ENCODE results near the gene ADSS1. TPM values are rescaled to one million over a fixed set of nuclear protein-coding genes. Genes with fewer than 3 reads are reported as not detected.
"Not testable (repeated sequence)": the region's sequence is repeated elsewhere in the genome, so short reads cannot be mapped to it uniquely, and the experiment has no call there.

The ADSS1 gene
- total RNA-seq, 1 experiment from 2014 or later, result 4.2 TPM

DNA sequence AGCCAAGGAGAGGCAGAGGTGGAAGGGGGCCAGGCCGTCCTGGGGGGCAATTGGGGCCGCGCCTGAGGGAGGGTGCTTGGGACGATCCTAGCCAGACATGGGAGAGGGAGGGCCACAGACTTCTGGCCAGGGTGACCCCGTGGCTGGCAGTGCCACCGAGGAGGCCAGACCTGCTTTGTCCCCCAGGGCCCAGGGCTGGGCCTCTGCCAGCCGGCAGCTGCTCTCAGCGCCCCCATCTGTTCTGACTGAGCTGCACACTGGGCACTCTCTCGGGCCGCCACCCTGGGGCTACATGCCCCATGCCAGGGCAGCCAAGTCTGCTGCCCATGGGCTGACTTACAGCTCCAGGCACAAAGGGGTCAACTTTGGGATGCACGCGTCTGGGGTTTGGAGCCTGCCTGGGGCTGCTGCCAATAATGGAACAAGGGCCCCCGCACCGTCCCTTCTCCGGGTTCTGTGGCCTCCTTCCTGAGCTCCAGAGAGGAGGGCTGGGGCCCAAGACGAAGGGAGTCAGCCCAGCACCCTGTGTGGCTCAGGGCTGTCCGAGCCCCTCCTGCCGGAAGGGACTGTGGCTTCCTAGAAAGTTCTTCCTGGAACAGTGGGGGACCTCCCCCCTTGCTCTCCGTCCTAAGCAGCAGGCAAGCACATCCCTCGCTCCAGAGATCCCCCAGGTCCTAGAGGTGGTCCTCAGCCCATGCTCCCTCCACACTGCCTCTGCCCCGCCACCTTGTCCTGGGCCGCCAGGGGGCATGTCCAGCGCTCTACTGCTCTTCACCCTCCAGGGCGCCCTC is 1.1 kb downstream of the ADSS1 start:
- in situ Hi-C loops (cut with HindIII; ENCODE audit: low pct_unique_long_range_greater_than_20kb, low sequenced_read_pairs), result no loop called here
- DNase-seq (ENCODE audit: low read depth, low spot score), result peak; percentile 40

GRCh38 chr14:104725772-104726548 is 1.9 kb downstream of the ADSS1 start:
- no peak for DNase-seq (ENCODE audit: low read depth, low spot score)
- in situ Hi-C loops (cut with HindIII; ENCODE audit: low pct_unique_long_range_greater_than_20kb, low sequenced_read_pairs), result no loop called here

- no peak for DNase-seq (ENCODE audit: low read depth, low spot score)
- in situ Hi-C loops (cut with HindIII; ENCODE audit: low pct_unique_long_range_greater_than_20kb, low sequenced_read_pairs), result no loop called here
Observed at GRCh38 chr14:104726600-104727451, 2.8 kb downstream of the ADSS1 start.

DNA sequence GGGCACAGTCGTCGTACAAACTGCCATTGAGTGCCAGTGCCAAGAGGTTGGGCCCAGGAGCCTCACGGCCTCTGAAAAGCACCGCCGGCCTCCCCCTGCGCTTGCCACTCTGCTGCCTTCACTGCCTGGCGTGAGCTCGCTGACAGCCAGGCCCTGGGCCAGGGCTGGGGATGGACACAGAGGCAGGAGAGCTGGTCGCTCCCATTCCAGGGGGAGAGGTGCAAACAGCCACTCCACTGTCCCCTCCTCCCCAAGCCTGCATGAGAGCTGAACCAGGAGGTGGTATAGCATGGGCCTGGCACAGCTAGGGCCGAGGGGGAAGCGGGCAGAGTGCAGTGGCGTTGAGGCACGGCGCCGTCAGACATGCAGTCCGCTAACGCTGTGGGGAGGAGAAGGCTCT is 4.6 kb downstream of the ADSS1 start:
- no peak for DNase-seq (ENCODE audit: low read depth, low spot score)
- in situ Hi-C loops (cut with HindIII; ENCODE audit: low pct_unique_long_range_greater_than_20kb, low sequenced_read_pairs), result no loop called here

DNA sequence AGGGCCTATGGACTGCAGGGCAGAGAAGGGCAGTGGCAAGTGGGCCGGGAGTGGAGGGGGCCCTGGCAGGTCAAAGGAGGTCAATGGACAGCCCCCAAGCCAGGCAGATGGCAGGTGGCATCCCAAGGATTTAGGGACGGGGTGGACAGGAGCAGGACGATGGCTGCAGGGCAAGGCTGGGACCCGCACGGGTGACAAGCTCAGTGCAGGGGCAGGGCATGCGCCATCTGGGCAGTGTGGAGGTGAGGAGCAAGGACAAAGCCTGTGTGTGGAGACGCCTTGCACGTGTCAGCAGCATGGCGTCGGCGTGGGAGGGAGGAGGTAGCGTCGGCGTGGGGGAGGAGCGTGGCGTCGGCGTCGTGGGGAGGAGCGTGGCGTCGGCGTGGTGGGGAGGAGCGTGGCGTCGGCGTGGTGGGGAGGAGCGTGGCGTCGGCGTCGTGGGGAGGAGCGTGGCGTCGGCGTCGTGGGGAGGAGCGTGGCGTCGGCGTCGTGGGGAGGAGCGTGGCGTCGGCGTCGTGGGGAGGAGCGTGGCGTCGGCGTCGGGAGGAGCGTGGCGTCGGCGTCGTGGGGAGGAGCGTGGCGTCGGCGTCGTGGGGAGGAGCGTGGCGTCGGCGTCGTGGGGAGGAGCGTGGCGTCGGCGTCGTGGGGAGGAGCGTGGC is 5.3 kb downstream of the ADSS1 start:
- in situ Hi-C loops (cut with HindIII; ENCODE audit: low pct_unique_long_range_greater_than_20kb, low sequenced_read_pairs), result not testable (repeated sequence)

DNA sequence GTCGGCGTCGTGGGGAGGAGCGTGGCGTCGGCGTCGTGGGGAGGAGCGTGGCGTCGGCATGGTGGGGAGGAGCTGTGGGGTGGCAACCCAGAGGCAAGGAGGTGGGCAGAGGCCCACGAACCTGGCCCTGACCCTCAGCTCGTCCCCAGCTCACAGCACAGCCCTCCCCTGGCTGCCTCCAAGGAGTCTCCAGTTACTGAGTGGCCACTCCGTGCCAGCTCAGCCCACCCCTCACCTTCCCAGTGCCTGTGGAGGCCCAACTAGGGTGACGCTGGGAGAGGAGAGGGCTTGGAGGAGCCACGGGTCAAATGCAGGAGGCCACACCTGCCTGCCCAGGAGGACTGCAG is 5.8 kb downstream of the ADSS1 start:
- in situ Hi-C loops (cut with HindIII; ENCODE audit: low pct_unique_long_range_greater_than_20kb, low sequenced_read_pairs), result no loop called here
- no peak for DNase-seq (ENCODE audit: low read depth, low spot score)

More for the DNA sequence above, 5.3 kb downstream of the ADSS1 start:
- not testable (repeated sequence) for DNase-seq (ENCODE audit: low read depth, low spot score)

DNA sequence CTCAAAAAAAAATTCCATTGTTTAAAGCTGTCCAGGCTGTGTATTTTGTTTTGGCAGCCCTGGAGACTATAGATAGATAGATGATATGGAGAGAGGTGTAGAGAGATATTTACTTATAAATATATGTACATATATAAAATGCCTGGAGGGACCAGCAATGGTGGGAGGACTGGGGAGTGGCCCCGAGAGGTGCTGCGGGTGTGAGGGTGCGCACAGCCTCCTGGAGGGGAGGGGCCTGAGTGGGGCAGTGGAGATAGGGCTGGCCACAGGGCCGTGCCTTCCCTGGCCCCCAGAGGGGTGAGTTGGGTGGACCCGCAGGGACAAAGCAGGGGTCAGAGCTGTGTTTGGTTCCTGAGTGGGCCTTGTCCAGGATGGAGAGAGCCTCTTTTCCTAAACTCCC is 6.5 kb downstream of the ADSS1 start:
- in situ Hi-C loops (cut with HindIII; ENCODE audit: low pct_unique_long_range_greater_than_20kb, low sequenced_read_pairs), result no loop called here
- DNase-seq (ENCODE audit: low read depth, low spot score), result no peak

GRCh38 chr14:104731320-104732294 is 7.6 kb downstream of the ADSS1 start:
- peak; percentile 57 for DNase-seq (ENCODE audit: low read depth, low spot score)
- in situ Hi-C loops (cut with HindIII; ENCODE audit: low pct_unique_long_range_greater_than_20kb, low sequenced_read_pairs), result no loop called here

DNA sequence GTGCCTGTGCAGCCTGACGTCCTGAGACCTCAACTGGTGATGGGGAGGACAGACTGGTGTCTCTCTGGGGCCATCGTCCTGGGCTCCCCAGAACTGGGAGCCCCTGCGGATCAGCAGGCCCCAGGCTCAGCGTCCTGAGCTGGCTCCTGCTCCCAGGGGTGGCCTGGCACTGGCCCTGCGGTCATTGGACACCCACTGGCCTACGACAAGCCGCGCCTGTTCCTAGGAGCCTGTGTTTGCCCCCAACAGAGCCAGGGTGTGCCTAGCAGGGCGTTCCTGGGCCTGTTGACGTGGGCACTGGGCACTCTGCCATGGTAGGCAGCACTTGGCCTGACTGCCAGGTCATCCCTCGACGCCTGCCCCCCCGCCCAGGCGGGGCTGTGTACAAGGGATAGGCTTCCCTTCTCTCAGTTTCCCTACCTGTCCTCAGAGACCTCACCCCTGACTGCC is 8.4 kb downstream of the ADSS1 start:
- DNase-seq (ENCODE audit: low read depth, low spot score), result no peak
- in situ Hi-C loops (cut with HindIII; ENCODE audit: low pct_unique_long_range_greater_than_20kb, low sequenced_read_pairs), result no loop called here

GRCh38 chr14:104732931-104733681 is 9.1 kb downstream of the ADSS1 start:
- DNase-seq (ENCODE audit: low read depth, low spot score), result no peak
- in situ Hi-C loops (cut with HindIII; ENCODE audit: low pct_unique_long_range_greater_than_20kb, low sequenced_read_pairs), result no loop called here

GRCh38 chr14:104734051-104734587 is 10.1 kb downstream of the ADSS1 start:
- in situ Hi-C loops (cut with HindIII; ENCODE audit: low pct_unique_long_range_greater_than_20kb, low sequenced_read_pairs), result no loop called here

GRCh38 chr14:104734601-104734990 is 10.6 kb downstream of the ADSS1 start:
- in situ Hi-C loops (cut with HindIII; ENCODE audit: low pct_unique_long_range_greater_than_20kb, low sequenced_read_pairs), result no loop called here

More at GRCh38 chr14:104734051-104734587, 10.1 kb downstream of the ADSS1 start:
- no peak for DNase-seq (ENCODE audit: low read depth, low spot score)

DNA sequence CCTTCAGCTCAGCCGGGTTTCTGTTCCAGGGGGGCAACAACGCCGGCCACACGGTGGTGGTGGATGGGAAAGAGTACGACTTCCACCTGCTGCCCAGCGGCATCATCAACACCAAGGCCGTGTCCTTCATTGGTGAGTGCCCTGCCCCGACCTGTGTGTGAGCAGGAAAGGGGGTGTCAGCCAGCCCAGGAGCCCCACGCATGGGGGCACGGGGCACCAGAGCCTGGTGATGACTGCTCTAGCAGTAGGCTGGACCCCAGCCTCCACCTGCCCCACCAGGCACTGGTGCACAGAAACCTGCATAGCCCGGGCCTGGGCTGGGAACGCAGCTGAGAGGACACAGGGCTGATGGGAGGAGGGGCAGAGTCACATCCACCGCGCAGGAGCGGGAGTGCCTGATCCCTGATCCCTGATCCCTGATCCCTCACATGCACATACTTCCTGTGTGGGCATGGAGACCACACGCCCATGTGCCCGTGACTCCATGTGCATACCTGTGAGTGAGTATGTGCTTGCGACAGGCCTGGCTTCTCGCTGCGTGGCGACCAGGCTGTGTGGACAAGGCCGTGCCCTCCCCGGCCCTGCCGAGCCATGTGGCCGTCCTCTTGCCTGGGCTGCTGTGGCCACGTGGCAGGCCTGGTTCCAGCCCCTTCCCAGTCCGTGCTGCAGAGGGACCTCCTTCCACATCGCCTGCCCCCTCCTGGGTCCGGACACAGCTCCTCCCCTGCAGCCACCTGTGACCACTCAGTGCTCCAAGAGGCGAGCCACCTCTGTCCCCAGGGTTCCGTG is 11.2 kb downstream of the ADSS1 start:
- in situ Hi-C loops (cut with HindIII; ENCODE audit: low pct_unique_long_range_greater_than_20kb, low sequenced_read_pairs), result no loop called here
- no peak for DNase-seq (ENCODE audit: low read depth, low spot score)

More at GRCh38 chr14:104734601-104734990, 10.6 kb downstream of the ADSS1 start:
- no peak for DNase-seq (ENCODE audit: low read depth, low spot score)

- in situ Hi-C loops (cut with HindIII; ENCODE audit: low pct_unique_long_range_greater_than_20kb, low sequenced_read_pairs), result no loop called here
Observed at GRCh38 chr14:104735830-104736642, 12.0 kb downstream of the ADSS1 start.

More at GRCh38 chr14:104735830-104736642, 12.0 kb downstream of the ADSS1 start:
- DNase-seq (ENCODE audit: low read depth, low spot score), result no peak

Measured in SK-MEL-5 (cell line).